GM19468 (cell line): ENCODE data around the gene CWC27.
A peak's percentile ranks its signal among the peaks of the same experiment; 100 is the strongest.

ENCODE experiments used
- ATAC-seq: cut with Tn5 transposase; IDR thresholded peaks from one replicate; pipeline ENCODE4 v1.9.1; 2021; ENCODE audit warnings: mild to moderate bottlenecking, moderate library complexity, moderate number of reproducible peaks; ENCODE audit not compliant: unreplicated experiment; ENCODE audit errors: extremely low read depth

The CWC27 gene

DNA sequence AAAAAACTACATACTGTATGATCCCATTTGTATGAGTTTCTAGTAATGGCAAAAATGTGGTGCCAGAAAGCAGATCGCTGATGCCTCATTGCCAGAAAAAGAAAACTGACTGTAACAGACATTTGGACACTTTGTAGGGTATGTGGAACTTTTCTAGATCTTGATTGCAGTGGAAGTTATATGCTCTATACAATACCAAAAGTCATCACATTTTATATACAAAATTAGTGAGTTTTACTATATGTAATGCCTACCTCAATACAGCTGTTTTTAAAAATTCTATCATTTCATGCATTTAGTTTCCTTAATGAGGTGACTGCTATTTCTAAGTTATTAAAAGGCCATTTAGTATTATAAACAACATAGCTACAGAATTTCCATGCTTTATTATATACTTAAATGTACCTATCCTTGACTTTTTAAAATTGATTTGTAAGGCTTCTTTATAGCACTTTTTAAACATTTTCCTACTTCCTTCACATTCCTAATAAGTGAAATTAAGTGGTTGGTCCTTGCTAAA is 199.9 kb downstream of the CWC27 start:
- no peak for ATAC-seq

- no peak for ATAC-seq
Observed at GRCh38 chr5:64969578-64969977, 200.8 kb downstream of the CWC27 start.

- ATAC-seq, result no peak
Observed at GRCh38 chr5:64971513-64971912, 202.8 kb downstream of the CWC27 start.

GRCh38 chr5:64971990-64972389 is 203.3 kb downstream of the CWC27 start:
- no peak for ATAC-seq

DNA sequence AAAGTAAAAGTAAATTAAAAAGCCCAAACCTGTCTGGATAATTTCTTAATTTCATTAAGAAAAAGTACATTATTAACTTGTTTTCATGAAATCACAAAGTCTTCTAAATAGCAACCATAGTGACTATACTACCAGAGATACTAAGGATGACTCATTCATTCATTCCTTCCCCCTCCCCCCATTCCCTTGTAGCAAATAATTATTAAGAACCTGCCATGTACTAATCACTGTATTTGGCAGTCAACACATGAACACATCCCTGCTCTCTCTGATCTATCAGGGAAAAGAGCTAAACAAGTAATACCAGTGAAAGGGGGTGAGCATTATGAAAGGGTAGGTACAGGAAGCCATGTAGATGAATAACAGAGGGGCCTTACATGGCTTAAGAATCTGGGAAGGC is 203.9 kb downstream of the CWC27 start:
- ATAC-seq, result no peak

DNA sequence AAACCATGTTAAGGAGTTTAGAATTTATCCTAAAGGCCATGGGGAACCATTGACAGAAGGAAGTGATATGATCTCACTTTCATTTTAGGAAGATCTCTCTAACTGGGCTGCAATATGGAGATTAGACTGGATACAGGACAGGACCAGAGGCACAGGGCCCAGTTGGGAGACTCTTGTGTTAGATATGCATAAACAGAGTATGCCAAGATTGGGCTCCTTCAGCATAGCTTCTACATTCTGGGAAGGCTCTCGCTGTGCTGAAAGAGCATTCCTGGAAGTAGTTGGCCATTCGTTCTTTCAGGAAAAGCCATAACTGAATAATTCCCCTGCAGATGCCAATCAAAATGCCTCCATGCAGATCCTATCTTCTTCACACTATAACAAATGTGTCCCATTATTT is 204.5 kb downstream of the CWC27 start:
- ATAC-seq, result no peak

GRCh38 chr5:64977779-64978178 is 209.0 kb downstream of the CWC27 start:
- ATAC-seq, result no peak

GRCh38 chr5:64978546-64978945 is 209.8 kb downstream of the CWC27 start:
- ATAC-seq, result no peak

DNA sequence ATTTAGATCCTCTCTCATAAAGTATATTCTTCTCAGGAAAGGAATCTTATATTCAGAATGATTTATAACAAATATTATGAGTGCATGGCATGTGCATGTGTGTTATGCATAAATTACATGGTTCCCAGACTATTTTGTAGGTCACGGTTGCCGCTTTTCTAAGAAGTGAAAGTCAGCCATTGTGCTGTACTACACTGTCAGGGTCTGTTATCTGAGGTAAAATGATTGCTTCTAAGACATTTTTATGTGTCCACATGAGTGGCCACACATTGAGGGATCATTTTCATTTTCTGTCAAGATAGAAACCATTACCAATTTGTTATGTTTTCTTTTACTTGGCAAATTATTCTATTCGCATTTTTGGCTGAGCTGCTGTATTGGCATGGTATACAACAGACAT is 210.8 kb downstream of the CWC27 start:
- peak; percentile 20 for ATAC-seq

DNA sequence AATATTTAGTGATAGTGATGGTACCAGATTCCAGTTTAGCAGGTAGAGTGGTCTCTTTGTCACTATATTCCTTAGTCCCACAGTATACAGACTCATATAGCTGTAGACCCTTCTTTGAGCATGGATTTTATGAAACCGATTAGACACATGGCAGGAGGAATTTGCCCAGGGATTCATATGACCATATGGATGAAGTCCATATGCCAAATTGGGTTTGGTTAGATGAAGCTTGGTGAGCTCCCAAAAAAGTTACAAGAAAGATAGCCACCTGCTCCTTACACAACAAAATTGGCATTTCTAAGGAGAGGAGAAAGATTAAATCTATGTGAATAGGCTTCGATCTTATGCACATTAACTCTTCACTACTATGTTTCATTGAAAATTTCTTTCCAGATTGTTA is 211.4 kb downstream of the CWC27 start:
- no peak for ATAC-seq

DNA sequence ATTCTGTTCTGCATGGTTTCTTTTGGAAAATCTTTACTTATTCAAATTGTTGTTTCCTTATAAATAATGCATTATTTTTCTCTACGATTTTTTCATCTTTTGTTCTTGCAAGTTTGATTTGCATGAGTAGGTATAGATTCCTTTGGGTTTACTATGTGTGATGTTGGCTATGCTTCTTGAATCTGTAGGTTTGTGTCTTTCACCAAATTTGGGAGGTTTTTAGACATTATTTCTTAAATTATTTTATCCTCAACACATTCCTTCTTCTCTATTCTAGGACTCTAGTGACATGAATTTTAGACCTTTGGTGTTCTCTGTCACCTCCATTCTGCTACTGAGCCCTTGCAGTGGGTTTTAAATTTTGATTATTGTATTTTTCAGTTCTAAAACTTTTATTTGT is 219.0 kb downstream of the CWC27 start:
- ATAC-seq, result no peak

- ATAC-seq, result no peak
Observed at GRCh38 chr5:65009207-65009606, 240.5 kb downstream of the CWC27 start.

GRCh38 chr5:65010841-65011240 is 242.1 kb downstream of the CWC27 start:
- no peak for ATAC-seq

- no peak for ATAC-seq
Observed at GRCh38 chr5:65012301-65012892, 243.7 kb downstream of the CWC27 start.

DNA sequence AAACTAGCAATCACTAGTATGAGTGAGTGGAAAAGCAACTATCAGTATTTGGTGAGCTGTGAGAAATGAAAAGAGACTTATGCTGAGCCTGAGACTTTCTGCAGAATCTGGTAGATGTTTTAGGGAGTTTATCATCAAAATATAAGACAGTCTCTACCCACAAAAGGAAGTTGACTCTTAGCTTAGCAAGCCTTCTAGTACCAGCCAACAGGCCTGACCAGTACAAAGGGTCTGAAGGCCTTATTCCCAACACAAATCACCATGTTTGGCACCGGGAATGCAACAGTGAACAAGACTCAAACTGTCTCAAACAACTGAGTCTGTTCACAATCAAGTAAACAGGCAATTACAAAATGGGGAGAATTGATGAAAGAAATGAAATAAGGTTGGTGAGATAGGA is 244.4 kb downstream of the CWC27 start:
- no peak for ATAC-seq

- ATAC-seq, result no peak
Observed at GRCh38 chr5:65014769-65015168, 246.0 kb downstream of the CWC27 start.

DNA sequence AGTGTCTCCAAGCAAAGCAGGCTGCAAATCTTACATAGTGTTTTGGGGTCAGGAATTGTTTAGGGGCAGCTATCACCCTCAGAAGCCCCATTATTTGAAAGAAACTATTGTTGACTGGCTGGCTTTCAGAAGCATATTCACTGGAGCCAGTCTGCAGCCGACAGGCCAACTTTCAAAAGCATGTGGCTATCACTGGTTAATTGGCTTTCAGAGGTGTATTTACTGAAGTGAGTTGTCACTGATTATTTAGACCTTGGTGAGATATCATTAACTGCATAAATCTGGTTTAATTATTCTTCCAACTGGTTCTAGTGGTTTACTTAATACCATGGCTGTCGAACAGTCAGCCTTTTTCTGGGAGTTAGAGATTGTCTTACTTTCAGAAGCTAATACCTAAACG is 247.0 kb downstream of the CWC27 start:
- ATAC-seq, result no peak

DNA sequence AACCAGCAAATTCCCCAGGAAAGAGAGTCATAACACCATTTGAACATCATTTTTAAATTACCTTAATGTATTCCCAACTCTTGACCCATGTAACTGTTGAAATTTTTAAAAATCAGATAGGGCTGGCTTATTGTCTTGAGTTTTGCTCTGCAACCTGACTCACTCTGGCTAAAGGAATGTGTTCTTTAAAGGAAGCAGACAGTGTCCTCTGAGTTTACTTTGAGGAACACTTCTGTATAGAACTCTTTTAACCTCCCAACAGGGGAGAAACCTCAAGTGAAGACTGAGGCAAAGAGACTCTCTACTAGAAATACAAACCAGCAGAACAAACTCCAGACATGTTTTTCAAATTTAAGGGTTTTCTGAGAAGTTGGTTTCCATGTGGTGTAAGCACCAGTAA is 248.9 kb downstream of the CWC27 start:
- ATAC-seq, result no peak

- ATAC-seq, result no peak
Observed at GRCh38 chr5:65018763-65019162, 250.0 kb downstream of the CWC27 start.

- ATAC-seq, result no peak
Observed at GRCh38 chr5:65020492-65020891, 251.8 kb downstream of the CWC27 start.

DNA sequence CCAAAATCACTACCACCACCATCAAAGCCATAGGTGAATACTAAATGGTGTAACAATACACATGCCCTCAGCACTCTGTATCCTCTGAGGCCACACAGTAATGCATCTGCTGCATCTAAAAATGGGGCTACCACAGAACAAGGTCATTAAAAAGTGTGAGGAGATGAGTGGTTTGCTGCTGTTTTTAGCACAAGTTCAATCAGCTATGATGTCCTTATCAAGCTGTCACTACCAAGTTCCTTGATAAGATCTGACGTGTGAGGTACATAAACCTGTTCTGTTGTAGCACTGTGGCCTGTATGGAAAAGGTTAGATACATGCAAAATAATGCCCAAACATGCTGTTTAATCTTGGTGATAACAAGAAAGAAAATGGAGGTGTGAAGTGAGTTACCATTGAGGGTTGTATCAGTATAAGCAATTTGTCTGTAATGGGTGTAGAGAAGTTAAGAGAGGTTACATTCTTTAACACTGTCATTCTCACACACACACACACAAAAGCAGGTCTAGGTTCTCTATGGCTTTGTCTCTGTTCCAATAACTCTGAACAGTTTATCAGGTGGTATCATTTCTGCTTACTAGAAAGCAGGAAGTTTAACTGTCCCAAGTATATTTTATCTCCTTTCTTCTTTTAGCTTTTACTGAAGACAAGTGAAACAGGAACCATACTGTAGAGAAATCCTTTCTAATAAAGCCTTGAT is 252.9 kb downstream of the CWC27 start:
- peak; percentile 59 for ATAC-seq

GRCh38 chr5:65022932-65023331 is 254.2 kb downstream of the CWC27 start:
- no peak for ATAC-seq
